Measurements from ENCODE around the gene MAP4K3.

The MAP4K3 gene

GRCh38 chr2:39300044-39300978 is 136.8 kb downstream of the MAP4K3 start (continued):
- no peak for TF ChIP-seq IKZF3 (tag by site-specific recombination; IDR thresholded peaks at IDR 0.05)

- no peak overlapping the region for H3K4me3 ChIP-seq (ENCODE audit: low read depth, low read length)
- H3K9me3 ChIP-seq (ENCODE audit: control insufficient read depth, insufficient read depth, low read depth, low read length), result no peaks in the 10 kb centered on the region
- CTCF ChIA-PET, result interaction anchor here (0.7 kb wide), 1 partner anchor 21 kb away, joined by 4 read pairs; no protein-coding TSS in a partner anchor
- POLR2A ChIA-PET, result no interaction called here
- H3K36me3 ChIP-seq (ENCODE audit: control insufficient read depth in 2 of 2, insufficient read depth in 1 of 2, low read length in 2 of 2), result peaks cover 21 to 35% of the 10 kb centered on the region in 2 experiments
- H3K4me1 ChIP-seq (ENCODE audit: control insufficient read depth, insufficient read depth, low read length), result no peaks in the 10 kb centered on the region
- no peak for TF ChIP-seq ZBTB21 (tag by site-specific recombination; IDR thresholded peaks at IDR 0.05)
- no peak for TF ChIP-seq YY2 (tag by site-specific recombination; IDR thresholded peaks at IDR 0.05)
- TF ChIP-seq ZNF354C (tag by site-specific recombination; IDR thresholded peaks at IDR 0.05; ENCODE audit: borderline replicate concordance, low read depth), result no peak
- no peak for TF ChIP-seq GLI4 (tag by site-specific recombination; IDR thresholded peaks at IDR 0.05)
- no peak for TF ChIP-seq KLF7 (tag by site-specific recombination; IDR thresholded peaks at IDR 0.05; ENCODE audit: borderline replicate concordance)
- no peak for TF ChIP-seq ZNF146 (tag by site-specific recombination; IDR thresholded peaks at IDR 0.05)
- H3K27ac ChIP-seq (ENCODE audit: extremely low read depth, low read depth, low read length), result no peak overlapping the region
Observed at GRCh38 chr2:39290433-39290832, 146.7 kb downstream of the MAP4K3 start.

DNA sequence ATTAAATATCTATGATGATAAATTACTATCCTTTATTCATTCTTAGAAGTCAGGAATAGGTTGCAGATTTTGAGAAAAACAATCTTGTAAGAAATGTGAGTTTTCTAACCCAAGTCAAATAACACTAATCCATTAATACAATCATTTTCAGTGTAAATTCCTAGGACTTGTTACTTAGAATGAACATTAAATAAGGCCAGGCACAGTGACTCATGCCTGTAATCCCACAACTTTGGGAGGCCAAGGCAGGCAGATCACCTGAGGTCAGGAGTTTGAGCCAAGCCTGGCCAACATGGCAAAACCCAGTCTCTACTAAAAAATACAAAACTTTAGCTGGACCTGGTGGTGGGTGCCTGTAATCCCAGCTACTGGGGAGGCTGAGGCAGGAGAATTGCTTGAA is 147.5 kb downstream of the MAP4K3 start:
- Histone ChIP-seq H3K27ac (ENCODE audit: extremely low read depth, low read depth, low read length) (no peak overlapping the region), H3K9me3 (ENCODE audit: control insufficient read depth, insufficient read depth, low read depth, low read length) (no peaks in the 10 kb centered on the region), H3K36me3 (ENCODE audit: control insufficient read depth in 2 of 2, insufficient read depth in 1 of 2, low read length in 2 of 2) (peaks cover 21 to 35% of the 10 kb centered on the region in 2 experiments), H3K4me3 (ENCODE audit: low read depth, low read length) (no peak overlapping the region), H3K4me1 (ENCODE audit: control insufficient read depth, insufficient read depth, low read length) (no peaks in the 10 kb centered on the region)
- ChIA-PET POLR2A (no interaction called here), CTCF (interaction anchor here (0.7 kb wide), 1 partner anchor 20 kb away, joined by 4 read pairs; no protein-coding TSS in a partner anchor)
- TF ChIP-seq, protein P1, sequence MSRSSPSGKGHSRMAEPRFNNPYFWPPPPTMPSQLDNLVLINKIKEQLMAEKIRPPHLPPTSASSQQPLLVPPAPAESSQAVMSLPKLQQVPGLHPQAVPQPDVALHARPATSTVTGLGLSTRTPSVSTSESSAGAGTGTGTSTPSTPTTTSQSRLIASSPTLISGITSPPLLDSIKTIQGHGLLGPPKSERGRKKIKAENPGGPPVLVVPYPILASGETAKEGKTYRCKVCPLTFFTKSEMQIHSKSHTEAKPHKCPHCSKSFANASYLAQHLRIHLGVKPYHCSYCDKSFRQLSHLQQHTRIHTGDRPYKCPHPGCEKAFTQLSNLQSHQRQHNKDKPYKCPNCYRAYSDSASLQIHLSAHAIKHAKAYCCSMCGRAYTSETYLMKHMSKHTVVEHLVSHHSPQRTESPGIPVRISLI (tag by site-specific recombination; IDR thresholded peaks at IDR 0.05), result no peak
- no peak for TF ChIP-seq HOXA7 (CRISPR knock-in tag; IDR thresholded peaks at IDR 0.05; ENCODE audit: borderline replicate concordance)
- no peak for TF ChIP-seq ZNF311 (tag by site-specific recombination; IDR thresholded peaks at IDR 0.05; ENCODE audit: borderline replicate concordance)
- TF ChIP-seq ZNF548 (tag by site-specific recombination; IDR thresholded peaks at IDR 0.05), result no peak
- TF ChIP-seq FEZF1 (tag by site-specific recombination; IDR thresholded peaks at IDR 0.05), result no peak
- no peak for TF ChIP-seq REPIN1 (tag by site-specific recombination; IDR thresholded peaks at IDR 0.05; ENCODE audit: low read depth)
- TF ChIP-seq ZNF239 (tag by site-specific recombination; IDR thresholded peaks at IDR 0.05), result no peak

- peaks cover 14 to 32% of the 10 kb centered on the region in 2 experiments for H3K36me3 ChIP-seq (ENCODE audit: control insufficient read depth in 2 of 2, insufficient read depth in 1 of 2, low read length in 2 of 2)
- no peak for TF ChIP-seq ZNF341 (tag by site-specific recombination; IDR thresholded peaks at IDR 0.05; ENCODE audit: low read depth)
- POLR2A ChIA-PET, result no interaction called here
- no peak overlapping the region for H3K27ac ChIP-seq (ENCODE audit: extremely low read depth, low read depth, low read length)
- H3K4me3 ChIP-seq (ENCODE audit: low read depth, low read length), result no peak overlapping the region
- no peaks in the 10 kb centered on the region for H3K4me1 ChIP-seq (ENCODE audit: control insufficient read depth, insufficient read depth, low read length)
- CTCF ChIA-PET, result no interaction called here
- H3K9me3 ChIP-seq (ENCODE audit: control insufficient read depth, insufficient read depth, low read depth, low read length), result no peaks in the 10 kb centered on the region
Observed at GRCh38 chr2:39283561-39283960, 153.5 kb downstream of the MAP4K3 start.

GRCh38 chr2:39281391-39281790 is 155.7 kb downstream of the MAP4K3 start:
- TF ChIP-seq ZNF24 (tag by site-specific recombination; IDR thresholded peaks at IDR 0.05) (no peak), ZBTB17 (tag by site-specific recombination; IDR thresholded peaks at IDR 0.05) (no peak), ZNF354C (tag by site-specific recombination; IDR thresholded peaks at IDR 0.05; ENCODE audit: borderline replicate concordance, low read depth) (no peak)
- Histone ChIP-seq H3K27ac (ENCODE audit: extremely low read depth, low read depth, low read length) (no peak overlapping the region), H3K36me3 (ENCODE audit: control insufficient read depth in 2 of 2, insufficient read depth in 1 of 2, low read length in 2 of 2) (peaks cover 9 to 31% of the 10 kb centered on the region in 2 experiments; a peak in 2 of 3 replicates), H3K4me3 (ENCODE audit: low read depth, low read length) (no peak overlapping the region), H3K4me1 (ENCODE audit: control insufficient read depth, insufficient read depth, low read length) (no peaks in the 10 kb centered on the region), H3K9me3 (ENCODE audit: control insufficient read depth, insufficient read depth, low read depth, low read length) (no peaks in the 10 kb centered on the region)
- ChIA-PET CTCF (no interaction called here), POLR2A (no interaction called here)
